ENCODE results near the gene MRAS. TPM values are rescaled to one million over a fixed set of nuclear protein-coding genes. Genes with fewer than 3 reads are reported as not detected.

The MRAS gene
- total RNA-seq, 2 experiments from 2014 or later = not detected

GRCh38 chr3:138390582-138390932 is 42.2 kb downstream of the MRAS start:
- DNase-seq = no peak
- Mint-ChIP-seq H3K4me1 (peaks cover 6% of the 10 kb centered on the region), H3K27me3 (no peaks in the 10 kb centered on the region), H3K36me3 (ENCODE audit: low read depth) (no peaks in the 10 kb centered on the region), H3K4me3 (no peak overlapping the region), H3K27ac (no peak overlapping the region), H3K9me3 (no peaks in the 10 kb centered on the region)
- ChIA-PET CTCF (no interaction called here), POLR2A (no interaction called here)

- ChIA-PET CTCF (interaction anchor here (1.3 kb wide), 1 partner anchor 35 kb away, joined by 3 read pairs; no protein-coding TSS in a partner anchor), POLR2A (no interaction called here)
- H3K36me3 Mint-ChIP-seq (ENCODE audit: low read depth) = no peaks in the 10 kb centered on the region
- H3K4me1 Mint-ChIP-seq = peaks cover 6% of the 10 kb centered on the region
- H3K9me3 Mint-ChIP-seq = no peaks in the 10 kb centered on the region
- H3K4me3 Mint-ChIP-seq = no peak overlapping the region
- no peak for DNase-seq
- H3K27me3 Mint-ChIP-seq = no peaks in the 10 kb centered on the region
- H3K27ac Mint-ChIP-seq = no peak overlapping the region
Observed at GRCh38 chr3:138394156-138394555, 45.8 kb downstream of the MRAS start.

- Mint-ChIP-seq H3K9me3 (no peaks in the 10 kb centered on the region), H3K4me1 (peaks cover 6% of the 10 kb centered on the region), H3K4me3 (no peak overlapping the region), H3K27ac (no peak overlapping the region), H3K27me3 (no peaks in the 10 kb centered on the region), H3K36me3 (ENCODE audit: low read depth) (no peaks in the 10 kb centered on the region)
- no peak for DNase-seq
- CTCF ChIA-PET = interaction anchor here (1.3 kb wide), 1 partner anchor 34 kb away, joined by 3 read pairs; no protein-coding TSS in a partner anchor
- POLR2A ChIA-PET = no interaction called here
Observed at GRCh38 chr3:138394686-138395085, 46.3 kb downstream of the MRAS start.

- H3K27ac Mint-ChIP-seq = no peak overlapping the region
- ChIA-PET CTCF (interaction anchor here (1.8 kb wide), 1 partner anchor 16 kb away, joined by 5 read pairs; no protein-coding TSS in a partner anchor), POLR2A (no interaction called here)
- H3K9me3 Mint-ChIP-seq = no peaks in the 10 kb centered on the region
- no peaks in the 10 kb centered on the region for H3K27me3 Mint-ChIP-seq
- H3K4me3 Mint-ChIP-seq = no peak overlapping the region
- no peak for DNase-seq
- H3K4me1 Mint-ChIP-seq = peaks cover 6% of the 10 kb centered on the region
- H3K36me3 Mint-ChIP-seq (ENCODE audit: low read depth) = no peaks in the 10 kb centered on the region
Observed at GRCh38 chr3:138395865-138396751, 47.7 kb downstream of the MRAS start.

- Mint-ChIP-seq H3K4me1 (peaks cover 6% of the 10 kb centered on the region), H3K27me3 (no peaks in the 10 kb centered on the region), H3K36me3 (ENCODE audit: low read depth) (no peaks in the 10 kb centered on the region), H3K9me3 (no peaks in the 10 kb centered on the region), H3K4me3 (no peak overlapping the region), H3K27ac (no peak overlapping the region)
- CTCF ChIA-PET = interaction anchor here (1.8 kb wide), 1 partner anchor 15 kb away, joined by 5 read pairs; no protein-coding TSS in a partner anchor
- POLR2A ChIA-PET = no interaction called here
- DNase-seq = no peak
Observed at GRCh38 chr3:138396752-138397410, 48.5 kb downstream of the MRAS start.

GRCh38 chr3:138397983-138398382 is 49.6 kb downstream of the MRAS start:
- H3K4me3 Mint-ChIP-seq = no peak overlapping the region
- H3K4me1 Mint-ChIP-seq = peaks cover 1% of the 10 kb centered on the region
- ChIA-PET POLR2A (no interaction called here), CTCF (interaction anchor here (0.7 kb wide), 1 partner anchor 304 kb away, joined by 3 read pairs; no protein-coding TSS in a partner anchor)
- no peaks in the 10 kb centered on the region for H3K27me3 Mint-ChIP-seq
- H3K36me3 Mint-ChIP-seq (ENCODE audit: low read depth) = no peaks in the 10 kb centered on the region
- no peaks in the 10 kb centered on the region for H3K9me3 Mint-ChIP-seq
- H3K27ac Mint-ChIP-seq = no peak overlapping the region
- DNase-seq = no peak

GRCh38 chr3:138398791-138399575 is 50.6 kb downstream of the MRAS start:
- Mint-ChIP-seq H3K4me3 (no peak overlapping the region), H3K36me3 (ENCODE audit: low read depth) (no peaks in the 10 kb centered on the region), H3K27me3 (no peaks in the 10 kb centered on the region), H3K27ac (no peak overlapping the region), H3K4me1 (no peaks in the 10 kb centered on the region), H3K9me3 (no peaks in the 10 kb centered on the region)
- ChIA-PET CTCF (no interaction called here), POLR2A (no interaction called here)
- no peak for DNase-seq

GRCh38 chr3:138399766-138400165 is 51.4 kb downstream of the MRAS start:
- Mint-ChIP-seq H3K9me3 (no peaks in the 10 kb centered on the region), H3K36me3 (ENCODE audit: low read depth) (no peaks in the 10 kb centered on the region), H3K27ac (no peak overlapping the region), H3K27me3 (no peaks in the 10 kb centered on the region), H3K4me1 (no peaks in the 10 kb centered on the region), H3K4me3 (no peak overlapping the region)
- DNase-seq = no peak
- ChIA-PET CTCF (interaction anchor here (1.2 kb wide), 1 partner anchor 13 kb away, joined by 3 read pairs; no protein-coding TSS in a partner anchor), POLR2A (no interaction called here)

- no peak overlapping the region for H3K27ac Mint-ChIP-seq
- CTCF ChIA-PET = interaction anchor here (1.2 to 5.5 kb wide), 2 partner anchors 12 to 17 kb away, joined by 3 to 22 read pairs; no protein-coding TSS in a partner anchor
- POLR2A ChIA-PET = no interaction called here
- no peaks in the 10 kb centered on the region for H3K27me3 Mint-ChIP-seq
- DNase-seq = no peak
- no peaks in the 10 kb centered on the region for H3K36me3 Mint-ChIP-seq (ENCODE audit: low read depth)
- H3K4me3 Mint-ChIP-seq = no peak overlapping the region
- H3K9me3 Mint-ChIP-seq = no peaks in the 10 kb centered on the region
- no peaks in the 10 kb centered on the region for H3K4me1 Mint-ChIP-seq
Observed at GRCh38 chr3:138400651-138401070, 52.3 kb downstream of the MRAS start.

GRCh38 chr3:138401834-138402233 is 53.5 kb downstream of the MRAS start:
- no peak overlapping the region for H3K27ac Mint-ChIP-seq
- POLR2A ChIA-PET = no interaction called here
- CTCF ChIA-PET = interaction anchor here (0.6 to 5.5 kb wide), 2 partner anchors 16 to 210 kb away, joined by 4 to 22 read pairs; no protein-coding TSS in a partner anchor
- DNase-seq = no peak
- no peaks in the 10 kb centered on the region for H3K4me1 Mint-ChIP-seq
- H3K36me3 Mint-ChIP-seq (ENCODE audit: low read depth) = no peaks in the 10 kb centered on the region
- no peaks in the 10 kb centered on the region for H3K9me3 Mint-ChIP-seq
- H3K27me3 Mint-ChIP-seq = no peaks in the 10 kb centered on the region
- H3K4me3 Mint-ChIP-seq = no peak overlapping the region

- ChIA-PET CTCF (interaction anchor here (5.5 kb wide), 1 partner anchor 13 kb away, joined by 22 read pairs; no protein-coding TSS in a partner anchor), POLR2A (no interaction called here)
- Mint-ChIP-seq H3K4me1 (no peaks in the 10 kb centered on the region), H3K4me3 (no peak overlapping the region), H3K27me3 (peaks cover 9% of the 10 kb centered on the region), H3K9me3 (no peaks in the 10 kb centered on the region), H3K27ac (no peak overlapping the region), H3K36me3 (ENCODE audit: low read depth) (no peaks in the 10 kb centered on the region)
- DNase-seq = no peak
Observed at GRCh38 chr3:138404121-138404520, 55.7 kb downstream of the MRAS start.

- ChIA-PET POLR2A (no interaction called here), CTCF (interaction anchor here (5.5 kb wide), 1 partner anchor 12 kb away, joined by 22 read pairs; no protein-coding TSS in a partner anchor)
- Mint-ChIP-seq H3K4me1 (no peaks in the 10 kb centered on the region), H3K9me3 (no peaks in the 10 kb centered on the region), H3K36me3 (ENCODE audit: low read depth) (no peaks in the 10 kb centered on the region), H3K27me3 (peaks cover 9% of the 10 kb centered on the region), H3K27ac (no peak overlapping the region), H3K4me3 (no peak overlapping the region)
- DNase-seq = no peak
Observed at GRCh38 chr3:138405001-138405400, 56.6 kb downstream of the MRAS start.

Data from activated CD4-positive, alpha-beta T cell treated with anti-CD3 and anti-CD28 coated beads, Interleukin-2, amount 10 ng/mL, durations not matched to agents 7 days and 5 days (primary cell).